ENCODE data around the gene CCDC28B. TPM values are rescaled to one million over a fixed set of nuclear protein-coding genes. Genes with fewer than 3 reads are reported as not detected.
A peak's percentile ranks its signal among the peaks of the same experiment; 100 is the strongest.

The CCDC28B gene
- total and polyA plus RNA-seq, 3 donors from 2014 or later: 55.3 to 105 (median 67.5) TPM

DNA sequence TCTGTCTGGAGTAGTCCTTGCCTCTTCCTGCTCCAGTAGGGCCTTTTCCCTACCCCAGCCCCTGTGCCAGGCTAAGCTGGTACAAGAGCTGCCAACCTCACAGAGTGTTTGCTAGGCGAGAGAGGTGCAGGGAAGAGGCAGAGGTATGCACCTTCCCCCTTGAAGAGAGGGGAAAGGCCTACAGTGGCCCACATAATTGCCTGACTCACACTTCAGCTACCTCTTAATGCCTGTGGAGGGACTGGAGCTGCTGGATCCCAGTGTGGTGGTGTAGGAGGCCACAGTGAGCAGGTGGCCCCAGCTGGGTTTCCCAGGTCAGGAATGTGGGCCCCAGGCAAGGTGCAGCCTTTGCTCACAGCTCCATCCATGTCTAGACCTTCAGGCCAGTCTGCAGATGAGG is 3.3 kb upstream of the CCDC28B start:
- no peak for TF ChIP-seq POLR2A (IDR thresholded peaks at IDR 0.05)
- TF ChIP-seq, protein P1, sequence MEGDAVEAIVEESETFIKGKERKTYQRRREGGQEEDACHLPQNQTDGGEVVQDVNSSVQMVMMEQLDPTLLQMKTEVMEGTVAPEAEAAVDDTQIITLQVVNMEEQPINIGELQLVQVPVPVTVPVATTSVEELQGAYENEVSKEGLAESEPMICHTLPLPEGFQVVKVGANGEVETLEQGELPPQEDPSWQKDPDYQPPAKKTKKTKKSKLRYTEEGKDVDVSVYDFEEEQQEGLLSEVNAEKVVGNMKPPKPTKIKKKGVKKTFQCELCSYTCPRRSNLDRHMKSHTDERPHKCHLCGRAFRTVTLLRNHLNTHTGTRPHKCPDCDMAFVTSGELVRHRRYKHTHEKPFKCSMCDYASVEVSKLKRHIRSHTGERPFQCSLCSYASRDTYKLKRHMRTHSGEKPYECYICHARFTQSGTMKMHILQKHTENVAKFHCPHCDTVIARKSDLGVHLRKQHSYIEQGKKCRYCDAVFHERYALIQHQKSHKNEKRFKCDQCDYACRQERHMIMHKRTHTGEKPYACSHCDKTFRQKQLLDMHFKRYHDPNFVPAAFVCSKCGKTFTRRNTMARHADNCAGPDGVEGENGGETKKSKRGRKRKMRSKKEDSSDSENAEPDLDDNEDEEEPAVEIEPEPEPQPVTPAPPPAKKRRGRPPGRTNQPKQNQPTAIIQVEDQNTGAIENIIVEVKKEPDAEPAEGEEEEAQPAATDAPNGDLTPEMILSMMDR (IDR thresholded peaks at IDR 0.05): no peak
- no peaks in the 10 kb centered on the region for H3K27me3 ChIP-seq
- no peaks in the 10 kb centered on the region for H3K9me3 ChIP-seq
- intact Hi-C loops (cut with DNase I; ENCODE audit: low total_unique reads): no loop called here
- 83 to 100% methylated on average over 1 of the region's 1 CpG for WGBS, 2 donors
- H3K36me3 ChIP-seq (ENCODE audit: low read depth, missing control alignments): no peaks in the 10 kb centered on the region
- no peak overlapping the region for H3K27ac ChIP-seq
- H3K4me3 ChIP-seq: no peak overlapping the region
- peaks cover 18% of the 10 kb centered on the region for H3K4me1 ChIP-seq
- no peak for DNase-seq

DNA sequence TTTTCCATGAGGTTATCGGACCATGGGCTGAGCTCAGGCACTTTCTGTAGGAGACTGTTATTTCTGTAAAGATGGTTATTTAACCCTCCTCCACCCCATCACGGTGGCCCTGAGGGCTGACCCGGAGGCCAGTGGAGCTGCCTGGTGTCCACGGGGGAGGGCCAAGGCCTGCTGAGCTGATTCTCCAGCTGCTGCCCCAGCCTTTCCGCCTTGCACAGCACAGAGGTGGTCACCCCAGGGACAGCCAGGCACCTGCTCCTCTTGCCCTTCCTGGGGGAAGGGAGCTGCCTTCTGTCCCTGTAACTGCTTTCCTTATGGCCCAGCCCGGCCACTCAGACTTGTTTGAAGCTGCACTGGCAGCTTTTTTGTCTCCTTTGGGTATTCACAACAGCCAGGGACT is 2.6 kb upstream of the CCDC28B start:
- H3K27ac ChIP-seq: no peak overlapping the region
- WGBS, 2 donors: 40 to 47% methylated on average over 5 to 6 of the region's 6 CpGs

DNA sequence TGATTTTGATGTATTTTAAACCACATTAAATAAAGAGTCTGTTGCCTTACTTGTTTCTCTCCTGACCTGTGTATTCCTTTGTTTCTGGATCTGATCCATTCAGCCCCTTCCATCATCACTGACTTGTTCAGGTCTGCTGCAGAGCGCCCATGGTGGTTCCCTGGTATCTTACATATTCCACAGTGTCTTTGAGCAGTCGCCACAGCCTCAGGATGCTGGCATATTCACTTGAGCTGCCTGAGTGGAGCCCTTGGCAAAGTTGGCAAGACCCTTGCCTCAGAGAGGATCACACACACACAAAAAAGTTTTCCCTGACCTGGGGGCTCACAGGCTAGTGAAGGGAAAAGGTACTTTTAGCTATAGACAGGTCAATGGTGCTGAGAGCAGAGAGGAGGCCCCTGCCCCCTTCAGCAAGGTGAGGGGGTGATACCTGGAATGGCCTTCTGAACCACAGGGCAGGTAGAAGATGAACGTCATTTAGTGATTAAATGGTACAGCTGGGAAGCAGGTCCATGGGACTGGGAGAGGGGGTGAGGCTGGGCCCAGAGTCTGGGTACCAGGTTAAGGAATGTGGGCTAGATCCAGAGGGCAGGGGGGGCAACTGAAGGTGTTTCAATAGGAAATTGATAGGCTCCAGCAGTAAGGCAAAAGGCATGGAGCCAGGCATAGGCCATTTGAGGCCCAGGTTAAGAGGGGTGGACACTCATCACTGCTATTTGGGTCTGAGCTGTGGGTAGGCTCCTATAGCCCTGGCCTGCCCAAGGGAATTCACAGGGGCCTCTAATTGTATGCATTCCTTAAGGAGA is 2.0 kb upstream of the CCDC28B start:
- Histone ChIP-seq H3K27me3 (no peaks in the 10 kb centered on the region), H3K36me3 (ENCODE audit: low read depth, missing control alignments) (no peaks in the 10 kb centered on the region), H3K27ac (no peak overlapping the region), H3K4me3 (no peak overlapping the region), H3K4me1 (peaks cover 29% of the 10 kb centered on the region), H3K9me3 (no peaks in the 10 kb centered on the region)
- TF ChIP-seq, protein P1 (IDR thresholded peaks at IDR 0.05): no peak
- TF ChIP-seq POLR2A (IDR thresholded peaks at IDR 0.05): no peak
- WGBS, 2 donors: 78 to 86% methylated on average over 3 of the region's 3 CpGs
- DNase-seq: no peak
- intact Hi-C loops (cut with DNase I; ENCODE audit: low total_unique reads): no loop called here

More for the DNA sequence above, 2.6 kb upstream of the CCDC28B start:
- Histone ChIP-seq H3K36me3 (ENCODE audit: low read depth, missing control alignments) (no peaks in the 10 kb centered on the region), H3K4me1 (peaks cover 25% of the 10 kb centered on the region), H3K27me3 (no peaks in the 10 kb centered on the region), H3K4me3 (no peak overlapping the region), H3K9me3 (no peaks in the 10 kb centered on the region)
- intact Hi-C loops (cut with DNase I; ENCODE audit: low total_unique reads): no loop called here
- TF ChIP-seq, protein P1 (IDR thresholded peaks at IDR 0.05): no peak
- no peak for TF ChIP-seq POLR2A (IDR thresholded peaks at IDR 0.05)
- DNase-seq: no peak

DNA sequence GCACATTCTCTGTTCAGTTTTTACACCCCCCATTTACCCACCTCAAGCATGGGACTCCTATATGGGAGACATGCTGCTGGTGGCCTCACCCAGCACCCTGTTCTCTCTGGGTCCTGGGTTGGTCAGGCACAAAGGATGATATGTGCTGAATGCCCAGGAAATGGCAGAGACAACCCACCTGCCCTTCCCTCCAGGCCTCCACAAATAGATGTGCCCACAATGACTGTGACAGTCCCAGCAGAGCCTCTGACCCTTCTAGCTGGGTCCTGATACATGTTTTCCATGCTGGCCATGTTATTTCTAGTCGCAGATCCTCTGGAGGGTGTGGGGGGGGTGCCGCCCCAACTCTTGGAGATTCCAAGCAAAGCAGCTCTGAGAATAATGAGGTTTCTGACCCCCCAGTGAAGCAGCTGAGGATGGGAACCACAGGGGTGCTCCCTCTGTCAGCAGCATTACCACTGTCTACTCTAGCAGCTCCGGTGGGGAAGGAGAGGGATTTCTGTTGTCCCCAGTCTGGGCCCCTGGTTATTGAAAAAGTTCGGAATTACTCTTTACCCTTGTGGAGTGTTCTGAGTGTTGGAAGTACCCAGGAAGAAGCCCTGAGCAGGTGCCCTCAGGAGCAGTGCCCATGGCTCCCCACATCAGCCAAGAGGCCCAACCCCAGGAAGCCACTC is 1.2 kb upstream of the CCDC28B start:
- no peaks in the 10 kb centered on the region for H3K9me3 ChIP-seq
- H3K4me1 ChIP-seq: peaks cover 36% of the 10 kb centered on the region
- H3K27me3 ChIP-seq: no peaks in the 10 kb centered on the region
- H3K4me3 ChIP-seq: no peak overlapping the region
- DNase-seq: no peak
- H3K27ac ChIP-seq: peak overlapping the region; percentile 71 to 94
- TF ChIP-seq POLR2A (IDR thresholded peaks at IDR 0.05): no peak
- TF ChIP-seq, protein P1 (IDR thresholded peaks at IDR 0.05): no peak
- WGBS, 2 donors: 71 to 80% methylated on average over 1 to 4 of the region's 4 CpGs
- H3K36me3 ChIP-seq (ENCODE audit: low read depth, missing control alignments): no peaks in the 10 kb centered on the region
- intact Hi-C loops (cut with DNase I; ENCODE audit: low total_unique reads): no loop called here

Data from testis (tissue), 3 donors.